Endothelial cell of umbilical vein (primary cell): ENCODE results near the gene BACH2. TPM values are rescaled to one million over a fixed set of nuclear protein-coding genes. Genes with fewer than 3 reads are reported as not detected.

Experiments
- BruUV-seq: library from RNA; stranded (reverse); fragments of 400-500 nt; replicated peaks from 2 replicates; lab custom pipeline; 2021; lab: Mats Ljungman, UMichigan
- CTCF ChIA-PET: fragments of 300-600, 350-600 bp; sonication (Branson Sonifier 250); formaldehyde crosslinking; loops from one replicate; lab custom pipeline; 2021; ENCODE audit warnings: antibody characterized with exemption, inconsistent platforms; lab: Charles Lee
- POLR2A ChIA-PET: fragments of 300-600, 350-600 bp; sonication (Branson Sonifier 250); formaldehyde crosslinking; loops from one replicate; lab custom pipeline; 2021; ENCODE audit warnings: antibody characterized with exemption, inconsistent platforms; lab: Charles Lee
- DNase-seq: peaks from one replicate; pipeline ENCODE4 v3.0.0-alpha.2; 2011; ENCODE audit warnings: low read depth, low spot score
- FAIRE-seq: peaks from 2 replicates; lab custom pipeline; 2011; peaks lifted over from hg19 to GRCh38; lab: Jason Lieb, UNC
- H2AFZ ChIP-seq: 2 replicates; pipeline ENCODE4 v1.6.0; 2012; ENCODE audit warnings: low read depth, low read length, control low read depth, inconsistent platforms
- H3K27ac ChIP-seq: 2 replicates; pipeline ENCODE4 v1.5.1; 2011; ENCODE audit warnings: low read depth, mild to moderate bottlenecking, control low read depth, low read length, moderate library complexity; ENCODE audit not compliant: insufficient read depth
- H3K27me3 ChIP-seq, 2 experiments: 2 replicates each; pipeline versions ENCODE4 v1.6.0 to v1.6.1; 2011; ENCODE audit warnings: low read length in 2 of 2, mixed read lengths in 1 of 2; ENCODE audit not compliant: control insufficient read depth in 2 of 2, insufficient read depth in 2 of 2
- H3K36me3 ChIP-seq, 2 experiments: 2 replicates in 1 of 2; 3 replicates in 1 of 2; pipeline ENCODE4 v1.5.1; 2011; ENCODE audit warnings: low read length in 2 of 2, mild to moderate bottlenecking in 1 of 2, moderate library complexity in 1 of 2; ENCODE audit not compliant: control insufficient read depth in 2 of 2, insufficient read depth in 2 of 2; ENCODE audit errors: extremely low read depth in 1 of 2
- H3K4me1 ChIP-seq: 3 replicates; pipeline ENCODE4 v1.5.1; 2011; ENCODE audit warnings: mild to moderate bottlenecking, low read length; ENCODE audit not compliant: control insufficient read depth, insufficient read depth; ENCODE audit errors: extremely low read depth
- H3K4me2 ChIP-seq: 2 replicates; pipeline ENCODE4 v1.6.1; 2011; ENCODE audit warnings: low read length, control low read depth, mixed read lengths; ENCODE audit not compliant: insufficient read depth
- H3K4me3 ChIP-seq, 3 experiments: fragments of 200-600 bp in 1 of 3; sonication (generic), shearing (Covaris generic) in 1 of 3; replicated peaks in 1 of 3; 2 replicates each; pipeline ENCODE4 v1.5.1; 2011 to 2016; ENCODE audit warnings: control low read depth in 3 of 3, low read length in 3 of 3, mild to moderate bottlenecking in 2 of 3, inconsistent platforms in 1 of 3, low read depth in 1 of 3, moderate library complexity in 1 of 3; ENCODE audit not compliant: insufficient read depth in 1 of 3
- H3K79me2 ChIP-seq: 2 replicates; pipeline ENCODE4 v1.6.0; 2012; ENCODE audit warnings: low read length, inconsistent platforms; ENCODE audit not compliant: control insufficient read depth, insufficient read depth
- H3K9ac ChIP-seq: replicated peaks from 2 replicates; pipeline ENCODE3; 2011; ENCODE audit warnings: low read length, control low read depth; ENCODE audit not compliant: insufficient read depth; ENCODE audit errors: extremely low read depth
- H3K9me1 ChIP-seq: replicated peaks from 3 replicates; pipeline ENCODE4 v1.6.0; 2011; ENCODE audit warnings: mild to moderate bottlenecking, low read length; ENCODE audit not compliant: control insufficient read depth, insufficient read depth; ENCODE audit errors: extremely low read depth
- H3K9me3 ChIP-seq: replicated peaks from 2 replicates; pipeline ENCODE4 v1.5.1; 2012; ENCODE audit warnings: low read length, inconsistent platforms; ENCODE audit not compliant: control insufficient read depth, insufficient read depth
- H4K20me1 ChIP-seq: replicated peaks from 2 replicates; pipeline ENCODE3; 2011; ENCODE audit warnings: mild to moderate bottlenecking, low read length; ENCODE audit not compliant: control insufficient read depth, insufficient read depth; ENCODE audit errors: extremely low read depth
- CTCF ChIP-seq, 2 donors: IDR thresholded peaks; 1 replicate in 1 of 2; 2 replicates in 1 of 2; pipeline ENCODE4 v1.5.1; 2011; ENCODE audit warnings: low read length in 2 of 2, mild to moderate bottlenecking in 2 of 2, moderate library complexity in 2 of 2, control low read depth in 1 of 2, inconsistent platforms in 1 of 2, low read depth in 1 of 2; ENCODE audit not compliant: insufficient read depth in 1 of 2; ENCODE audit errors: extremely low read depth in 1 of 2
- EZH2 ChIP-seq: IDR thresholded peaks from 2 replicates; pipeline ENCODE4 v1.6.1; 2012; ENCODE audit warnings: borderline replicate concordance, low read depth, mild to moderate bottlenecking, moderate library complexity, low read length, inconsistent platforms; ENCODE audit not compliant: severe bottlenecking
- FOS ChIP-seq: IDR thresholded peaks from 2 replicates; pipeline ENCODE4 v1.6.1; 2011; ENCODE audit warnings: mild to moderate bottlenecking, low read length, moderate library complexity, borderline replicate concordance; ENCODE audit not compliant: insufficient read depth
- GATA2 ChIP-seq: IDR thresholded peaks from 2 replicates; pipeline ENCODE4 v1.7.0; 2011; ENCODE audit warnings: low read depth, mild to moderate bottlenecking, moderate library complexity, mixed read lengths, low read length; ENCODE audit not compliant: insufficient read length, insufficient read depth
- JUN ChIP-seq: IDR thresholded peaks from 2 replicates; pipeline ENCODE4 v1.6.1; 2011; ENCODE audit warnings: borderline replicate concordance, low read depth; ENCODE audit not compliant: insufficient read length, insufficient read depth
- MAX ChIP-seq: IDR thresholded peaks from 2 replicates; pipeline ENCODE4 v1.6.1; 2011; ENCODE audit not compliant: insufficient read depth, insufficient read length
- MYC ChIP-seq: IDR thresholded peaks from one replicate; pipeline ENCODE4 v1.6.1; 2011; ENCODE audit warnings: mild to moderate bottlenecking, low read depth, low read length
- POLR2A ChIP-seq: IDR thresholded peaks from 2 replicates; pipeline ENCODE4 v1.6.1; 2012; ENCODE audit warnings: low read depth, mild to moderate bottlenecking, control low read depth, low read length
- POLR2AphosphoS5 ChIP-seq: IDR thresholded peaks from 2 replicates; pipeline ENCODE4 v1.6.1; 2012; ENCODE audit warnings: low read depth, mild to moderate bottlenecking, control low read depth, low read length, moderate library complexity; ENCODE audit not compliant: insufficient read depth
- dilution Hi-C: fragments of 300-500 bp; cut with MboI; formaldehyde crosslinking; loops from one replicate; pipeline ENCODE4 v1.15.0; 2019; ENCODE audit warnings: low sequenced_read_pairs; ENCODE audit not compliant: extremely low pct_ligation_motif_present
- intact Hi-C: fragments of 100-400 bp; cut with micrococcal nuclease; formaldehyde crosslinking; loops from one replicate; pipeline ENCODE4 v1.10.0; 2022
- polyA plus RNA-seq, 4 experiments: library from polyadenylated mRNA; depleted of rRNA in 3 of 4; stranded (reverse) in 3 of 4; unstranded in 1 of 4; fragments of >200 nt; gene quantifications; 2 replicates each; pipeline versions ENCODE4 v1.2.1 to v1.2.3, GENCODE V29; 2011 to 2012; ENCODE audit warnings: missing spikeins in 1 of 4
- total RNA-seq: library from RNA; stranded (reverse); gene quantifications from 2 replicates; pipeline ENCODE4 v1.2.3, GENCODE V29; 2021

Gene BACH2
- total and polyA plus RNA-seq, 2 donors (not counting 3 experiments of a cell fraction or from before 2014, with no cell fraction given) = 1.7 to 5.6 TPM

GRCh38 chr6:90035047-90035723, 261.5 kb downstream of the BACH2 start:
- no peak for DNase-seq
- CTCF ChIA-PET = interaction anchor here (1.4 kb wide), 1 partner anchor 9 kb away, joined by 3 read pairs; no protein-coding TSS in a partner anchor
- H3K9me1 ChIP-seq = no peaks in the 10 kb centered on the region
- no peak overlapping the region for H3K4me2 ChIP-seq
- H3K36me3 ChIP-seq = no peaks in the 10 kb centered on the region
- POLR2A ChIA-PET = no interaction called here
- intact Hi-C loops = no loop called here
- H3K4me1 ChIP-seq = no peaks in the 10 kb centered on the region
- BruUV-seq = no TSS peak
- H3K9ac ChIP-seq = no peak overlapping the region
- H4K20me1 ChIP-seq = no peaks in the 10 kb centered on the region
- H2AFZ ChIP-seq = no peak overlapping the region
- no peaks in the 10 kb centered on the region for H3K79me2 ChIP-seq
- no peaks in the 10 kb centered on the region for H3K9me3 ChIP-seq
- dilution Hi-C loops = no loop called here
- no peaks in the 10 kb centered on the region for H3K27me3 ChIP-seq
- no peak for FAIRE-seq
- H3K4me3 ChIP-seq = no peak overlapping the region
- TF ChIP-seq FOS (no peak), JUN (no peak), MAX (no peak), POLR2A (no peak), GATA2 (no peak), CTCF (IDR thresholded peaks at IDR 0.05; ENCODE audit: extremely low read depth in 1 of 2, insufficient read depth in 1 of 2, low read depth in 1 of 2, low read length in 2 of 2) (no peak), EZH2 (no peak), MYC (no peak), POLR2AphosphoS5 (no peak)
- no peak overlapping the region for H3K27ac ChIP-seq
